Lower leg skin (tissue), 3 donors: Measurements from ENCODE around the gene NRL.

ENCODE experiments used
- CTCF ChIP-seq, 3 donors: fragments of 450-650 bp; IDR thresholded peaks; one replicate each; pipeline ENCODE4 v1.5.1; 2016; ENCODE audit warnings: antibody characterized with exemption in 3 of 3, mild to moderate bottlenecking in 3 of 3, moderate library complexity in 2 of 3
- POLR2A ChIP-seq, 2 donors: fragments of 450-650 bp; IDR thresholded peaks; one replicate each; pipeline ENCODE4 v1.6.1; 2016 to 2017; ENCODE audit warnings: antibody characterized with exemption in 2 of 2, mild to moderate bottlenecking in 1 of 2, moderate library complexity in 1 of 2

- TF ChIP-seq CTCF (IDR thresholded peaks at IDR 0.05), result no peak
- no peak for TF ChIP-seq POLR2A (IDR thresholded peaks at IDR 0.05)
Observed at GRCh38 chr14:24110060-24110459, 4.7 kb downstream of the NRL start.
